ENCODE measurements around the gene MRPL51. TPM values are rescaled to one million over a fixed set of nuclear protein-coding genes. Genes with fewer than 3 reads are reported as not detected.

MRPL51 gene
- total RNA-seq, 1 experiment from 2014 or later = 456 TPM

GRCh38 chr12:6536894-6537579 is 44.0 kb upstream of the MRPL51 start:
- H3K4me3 ChIP-seq = peak overlapping the region; percentile 97; the same call in 1 of the 2 replicates
- ChIA-PET POLR2A (ENCODE audit: unreplicated experiment) (interaction anchor here (0.5 to 1.0 kb wide), 9 partner anchors 8 to 444 kb away, joined by 3 to 10 read pairs (median 4); partner anchors contain the start of gene SCNN1A), CTCF (interaction anchor here (0.5 to 1.0 kb wide), 14 partner anchors 8 to 1289 kb away, joined by 3 to 6 read pairs (median 4); partner anchors contain the start of gene SCNN1A)
- peak in 1 of 2 experiments; percentile 36 for DNase-seq
- peaks cover 88% of the 10 kb centered on the region for H3F3A ChIP-seq (ENCODE audit: insufficient read depth, low read depth)
- H4K20me1 ChIP-seq (ENCODE audit: insufficient read depth) = peaks cover 45% of the 10 kb centered on the region
- no peak overlapping the region for H2AFZ ChIP-seq
- H3K9me2 ChIP-seq (ENCODE audit: insufficient read depth) = no peaks in the 10 kb centered on the region
- peaks cover 35% of the 10 kb centered on the region for H3K36me3 ChIP-seq (ENCODE audit: low read depth)
- peak overlapping the region; percentile 96 for H3K4me2 ChIP-seq
- intact Hi-C loops (cut with micrococcal nuclease; ENCODE audit: unreplicated experiment) = loop anchor here (10.0 kb wide), 3 partner anchors 322 to 552 kb away; no protein-coding TSS in a partner anchor
- H3K4me1 ChIP-seq (replicated peaks; ENCODE audit: insufficient read depth) = peaks cover 42% of the 10 kb centered on the region
- peak overlapping the region; percentile 83 for H3K27ac ChIP-seq
- no TSS peak for BruUV-seq (replicated peaks)
- no peaks in the 10 kb centered on the region for H3K27me3 ChIP-seq (ENCODE audit: insufficient read depth, low read depth)
- H3K79me2 ChIP-seq (ENCODE audit: low read depth) = peaks cover 42% of the 10 kb centered on the region
- no peak for TF ChIP-seq CTCF (conservative IDR thresholded peaks at IDR 0.05)
- TF ChIP-seq EZH2 (IDR thresholded peaks at IDR 0.05; ENCODE audit: low read depth) = no peak
- no peaks in the 10 kb centered on the region for H3K9me3 ChIP-seq (ENCODE audit: insufficient read depth, low read depth)

DNA sequence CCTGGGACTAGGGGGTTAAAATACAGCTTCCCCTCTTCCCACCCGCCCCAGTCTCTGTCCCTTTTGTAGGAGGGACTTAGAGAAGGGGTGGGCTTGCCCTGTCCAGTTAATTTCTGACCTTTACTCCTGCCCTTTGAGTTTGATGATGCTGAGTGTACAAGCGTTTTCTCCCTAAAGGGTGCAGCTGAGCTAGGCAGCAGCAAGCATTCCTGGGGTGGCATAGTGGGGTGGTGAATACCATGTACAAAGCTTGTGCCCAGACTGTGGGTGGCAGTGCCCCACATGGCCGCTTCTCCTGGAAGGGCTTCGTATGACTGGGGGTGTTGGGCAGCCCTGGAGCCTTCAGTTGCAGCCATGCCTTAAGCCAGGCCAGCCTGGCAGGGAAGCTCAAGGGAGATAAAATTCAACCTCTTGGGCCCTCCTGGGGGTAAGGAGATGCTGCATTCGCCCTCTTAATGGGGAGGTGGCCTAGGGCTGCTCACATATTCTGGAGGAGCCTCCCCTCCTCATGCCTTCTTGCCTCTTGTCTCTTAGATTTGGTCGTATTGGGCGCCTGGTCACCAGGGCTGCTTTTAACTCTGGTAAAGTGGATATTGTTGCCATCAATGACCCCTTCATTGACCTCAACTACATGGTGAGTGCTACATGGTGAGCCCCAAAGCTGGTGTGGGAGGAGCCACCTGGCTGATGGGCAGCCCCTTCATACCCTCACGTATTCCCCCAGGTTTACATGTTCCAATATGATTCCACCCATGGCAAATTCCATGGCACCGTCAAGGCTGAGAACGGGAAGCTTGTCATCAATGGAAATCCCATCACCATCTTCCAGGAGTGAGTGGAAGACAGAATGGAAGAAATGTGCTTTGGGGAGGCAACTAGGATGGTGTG is 43.1 kb upstream of the MRPL51 start:
- intact Hi-C loops (cut with micrococcal nuclease; ENCODE audit: unreplicated experiment) = loop anchor here (10.0 kb wide), 3 partner anchors 321 to 551 kb away; no protein-coding TSS in a partner anchor
- Histone ChIP-seq H4K20me1 (ENCODE audit: insufficient read depth) (peaks cover 45% of the 10 kb centered on the region), H3K36me3 (ENCODE audit: low read depth) (peaks cover 37% of the 10 kb centered on the region), H3K4me3 (peak overlapping the region; percentile 97), H3K27me3 (ENCODE audit: insufficient read depth, low read depth) (no peaks in the 10 kb centered on the region), H3K9me2 (ENCODE audit: insufficient read depth) (no peaks in the 10 kb centered on the region), H3K79me2 (ENCODE audit: low read depth) (peaks cover 50% of the 10 kb centered on the region), H3K4me2 (peak overlapping the region; percentile 96), H2AFZ (no peak overlapping the region), H3K27ac (peak overlapping the region; percentile 83), H3F3A (ENCODE audit: insufficient read depth, low read depth) (peaks cover 93% of the 10 kb centered on the region), H3K4me1 (replicated peaks; ENCODE audit: insufficient read depth) (peaks cover 50% of the 10 kb centered on the region), H3K9me3 (ENCODE audit: insufficient read depth, low read depth) (no peaks in the 10 kb centered on the region)
- no TSS peak for BruUV-seq (replicated peaks)
- DNase-seq = no peak
- CTCF ChIA-PET = no interaction called here
- TF ChIP-seq CTCF (conservative IDR thresholded peaks at IDR 0.05) (no peak), EZH2 (IDR thresholded peaks at IDR 0.05; ENCODE audit: low read depth) (no peak)
- POLR2A ChIA-PET (ENCODE audit: unreplicated experiment) = interaction anchor here (0.6 to 0.7 kb wide), 5 partner anchors 11 to 680 kb away, joined by 3 to 5 read pairs (median 4); no protein-coding TSS in a partner anchor

DNA sequence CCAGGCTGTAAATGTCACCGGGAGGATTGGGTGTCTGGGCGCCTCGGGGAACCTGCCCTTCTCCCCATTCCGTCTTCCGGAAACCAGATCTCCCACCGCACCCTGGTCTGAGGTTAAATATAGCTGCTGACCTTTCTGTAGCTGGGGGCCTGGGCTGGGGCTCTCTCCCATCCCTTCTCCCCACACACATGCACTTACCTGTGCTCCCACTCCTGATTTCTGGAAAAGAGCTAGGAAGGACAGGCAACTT is 42.6 kb upstream of the MRPL51 start:
- no TSS peak for BruUV-seq (replicated peaks)
- peaks cover 50% of the 10 kb centered on the region for H3K4me1 ChIP-seq (replicated peaks; ENCODE audit: insufficient read depth)
- H3K79me2 ChIP-seq (ENCODE audit: low read depth) = peaks cover 55% of the 10 kb centered on the region

More for the DNA sequence above, 42.6 kb upstream of the MRPL51 start:
- ChIA-PET CTCF (no interaction called here), POLR2A (ENCODE audit: unreplicated experiment) (interaction anchor here (0.6 to 0.7 kb wide), 4 partner anchors 12 to 679 kb away, joined by 3 to 5 read pairs (median 4); no protein-coding TSS in a partner anchor)
- Histone ChIP-seq H3F3A (ENCODE audit: insufficient read depth, low read depth) (peaks cover 93% of the 10 kb centered on the region), H3K27ac (peak overlapping the region; percentile 83), H3K4me2 (peak overlapping the region; percentile 96), H2AFZ (no peak overlapping the region), H4K20me1 (ENCODE audit: insufficient read depth) (peaks cover 45% of the 10 kb centered on the region), H3K9me2 (ENCODE audit: insufficient read depth) (no peaks in the 10 kb centered on the region), H3K9me3 (ENCODE audit: insufficient read depth, low read depth) (no peaks in the 10 kb centered on the region), H3K4me3 (peak overlapping the region; percentile 97), H3K27me3 (ENCODE audit: insufficient read depth, low read depth) (no peaks in the 10 kb centered on the region), H3K36me3 (ENCODE audit: low read depth) (peaks cover 42% of the 10 kb centered on the region)
- TF ChIP-seq CTCF (conservative IDR thresholded peaks at IDR 0.05) = no peak
- TF ChIP-seq EZH2 (IDR thresholded peaks at IDR 0.05; ENCODE audit: low read depth) = no peak
- intact Hi-C loops (cut with micrococcal nuclease; ENCODE audit: unreplicated experiment) = loop anchor here (10.0 kb wide), 3 partner anchors 321 to 551 kb away; no protein-coding TSS in a partner anchor
- DNase-seq = no peak

Data from PC-9 (cell line).